Large intestine (tissue), 1 donor: Measurements from ENCODE around the gene CCNL2. TPM values are rescaled to one million over a fixed set of nuclear protein-coding genes. Genes with fewer than 3 reads are reported as not detected.

ENCODE experiments used
- polyA plus RNA-seq: library from polyadenylated mRNA; unstranded; fragments of 120-200 nt; gene quantifications from one replicate; pipeline ENCODE4 v1.2.1, GENCODE V29; 2013

The CCNL2 gene
- polyA plus RNA-seq, 1 donor: 285 TPM

Other genes starting within 250 kb of the CCNL2 start
- gene TTLL10, start 225.5 kb downstream of the CCNL2 start, polyA plus RNA-seq: 0.64 TPM
- gene TNFRSF18, start 192.7 kb downstream of the CCNL2 start, polyA plus RNA-seq: 0.49 TPM
- 1.1 TPM for gene TNFRSF4, start 185.2 kb downstream of the CCNL2 start, polyA plus RNA-seq
- 174 TPM for gene SDF4, start 167.3 kb downstream of the CCNL2 start, polyA plus RNA-seq
- 16.1 TPM for gene B3GALT6, start 167.1 kb downstream of the CCNL2 start, polyA plus RNA-seq
- gene C1QTNF12, start 152.6 kb downstream of the CCNL2 start, polyA plus RNA-seq: 50.5 TPM
- gene UBE2J2, start 125.5 kb downstream of the CCNL2 start, polyA plus RNA-seq: 52.9 TPM
- gene SCNN1D, start 118.9 kb downstream of the CCNL2 start, polyA plus RNA-seq: 18.7 TPM
- gene ACAP3, start 91.4 kb downstream of the CCNL2 start, polyA plus RNA-seq: 67.7 TPM
- 14.5 TPM for gene PUSL1, start 90.7 kb downstream of the CCNL2 start, polyA plus RNA-seq
- 147 TPM for gene INTS11, start 74.7 kb downstream of the CCNL2 start, polyA plus RNA-seq
- 17.7 TPM for gene CPTP, start 74.5 kb downstream of the CCNL2 start, polyA plus RNA-seq
- 0.69 TPM for gene TAS1R3, start 68.1 kb downstream of the CCNL2 start, polyA plus RNA-seq
- 45.4 TPM for gene DVL1, start 49.9 kb downstream of the CCNL2 start, polyA plus RNA-seq
- 346 TPM for gene MXRA8, start 40.8 kb downstream of the CCNL2 start, polyA plus RNA-seq
- 88.4 TPM for gene AURKAIP1, start 24.1 kb downstream of the CCNL2 start, polyA plus RNA-seq
- gene MRPL20, start 8.0 kb upstream of the CCNL2 start, polyA plus RNA-seq: 135 TPM
- 2.6 TPM for gene ANKRD65, start 21.9 kb upstream of the CCNL2 start, polyA plus RNA-seq
- gene VWA1, start 36.4 kb upstream of the CCNL2 start, polyA plus RNA-seq: 92.3 TPM
- 1.0 TPM for gene ATAD3C, start 50.4 kb upstream of the CCNL2 start, polyA plus RNA-seq
- 21.8 TPM for gene ATAD3B, start 72.4 kb upstream of the CCNL2 start, polyA plus RNA-seq
- gene ATAD3A, start 112.8 kb upstream of the CCNL2 start, polyA plus RNA-seq: 20.1 TPM
- 3.9 TPM for gene TMEM240, start 141.3 kb upstream of the CCNL2 start, polyA plus RNA-seq
- gene SSU72, start 175.5 kb upstream of the CCNL2 start, polyA plus RNA-seq: 79.4 TPM
- gene FNDC10, start 200.8 kb upstream of the CCNL2 start, polyA plus RNA-seq: 2.4 TPM
- gene MIB2, start 216.2 kb upstream of the CCNL2 start, polyA plus RNA-seq: 49.8 TPM
- gene MMP23B, start 232.8 kb upstream of the CCNL2 start, polyA plus RNA-seq: 10.7 TPM